ENCODE data around the gene TMEM150A.

GRCh38 chr2:85575739-85576138 is 26.8 kb downstream of the TMEM150A start:
- TF ChIP-seq CTCF (IDR thresholded peaks at IDR 0.05; ENCODE audit: insufficient read depth, low read length, poor library complexity, severe bottlenecking) (no peak), EZH2phosphoT487 (conservative IDR thresholded peaks at IDR 0.05; ENCODE audit: low read length) (no peak)
